ENCODE results near the gene G6PD. TPM values are rescaled to one million over a fixed set of nuclear protein-coding genes. Genes with fewer than 3 reads are reported as not detected.

The G6PD gene
- total and polyA plus RNA-seq, 10 of the 15 experiments (the other 5 are each of a cell fraction or from before 2014, with no cell fraction given): 1.6 to 62.5 (median 28.4) TPM

GRCh38 chrX:154541896-154542722 lies 4.5 kb downstream of the G6PD start:
- peaks cover 5% of the 10 kb centered on the region for H3K79me2 ChIP-seq (ENCODE audit: control insufficient read depth, insufficient read depth, low read length)
- RAD21 ChIA-PET (ENCODE audit: unreplicated experiment): interaction anchor here (0.7 kb wide), 1 partner anchor 52 kb away, joined by 4 read pairs; the partner anchor contains the start of gene SLC10A3
- CTCF ChIA-PET: interaction anchor here (1.0 to 1.6 kb wide), 2 partner anchors 15 to 298 kb away, joined by 3 to 8 read pairs; no protein-coding TSS in a partner anchor
- no TSS peak for BruUV-seq (replicated peaks)
- no peaks in the 10 kb centered on the region for H3K36me3 ChIP-seq (ENCODE audit: control insufficient read depth in 2 of 2, insufficient read depth in 2 of 2, low read length in 1 of 2)
- H2AFZ ChIP-seq (ENCODE audit: control insufficient read depth, low read depth, low read length): peak overlapping the region; percentile 23; the same call in 1 of the 2 replicates
- POLR2A ChIA-PET: interaction anchor here (0.8 kb wide), 2 partner anchors 10 to 51 kb away, joined by 3 to 5 read pairs; partner anchors contain the start of gene SLC10A3
- 46% methylated on average over 12 of the region's 12 CpGs for WGBS (ENCODE audit: insufficient coverage, insufficient replicate concordance, low lambda C conversion rate, missing lambda C conversion rate)
- H3K27me3 ChIP-seq (replicated peaks in 1 of 2; ENCODE audit: control insufficient read depth in 2 of 2, insufficient read depth in 2 of 2, low read length in 1 of 2): no peaks in the 10 kb centered on the region
- H3K9ac ChIP-seq (ENCODE audit: control insufficient read depth, insufficient read depth, low read length): peak overlapping the region; percentile 39
- SMC1A ChIA-PET (ENCODE audit: uncharacterized antibody, unreplicated experiment): interaction anchor here (1.2 kb wide), 1 partner anchor 208 kb away, joined by 5 read pairs; no protein-coding TSS in a partner anchor
- H3K4me1 ChIP-seq (ENCODE audit: control insufficient read depth, insufficient read depth, low read length): peaks cover 14% of the 10 kb centered on the region
- no peaks in the 10 kb centered on the region for H4K20me1 ChIP-seq (ENCODE audit: control insufficient read depth, insufficient read depth)
- H3K4me2 ChIP-seq (ENCODE audit: control insufficient read depth, insufficient read depth): peak overlapping the region; percentile 64; the same call in 1 of the 2 replicates
- ATAC-seq (no peak), DNase-seq (ENCODE audit: low read depth, low spot score) (no peak), FAIRE-seq (no peak)
- in situ Hi-C loops (cut with MboI): loop anchor here (10.0 to 25.0 kb wide), 2 partner anchors 293 to 405 kb away; partner anchors contain the start of genes OPN1LW and SMIM9
- intact Hi-C loops (cut with micrococcal nuclease; ENCODE audit: unreplicated experiment): no loop called here
- H3K27ac ChIP-seq (ENCODE audit: control insufficient read depth, insufficient read depth): no peak overlapping the region
- no peak overlapping the region for H3K4me3 ChIP-seq
- H3K9me3 ChIP-seq (replicated peaks; ENCODE audit: control insufficient read depth, insufficient read depth, low read length): no peaks in the 10 kb centered on the region
- TF ChIP-seq, protein P1, sequence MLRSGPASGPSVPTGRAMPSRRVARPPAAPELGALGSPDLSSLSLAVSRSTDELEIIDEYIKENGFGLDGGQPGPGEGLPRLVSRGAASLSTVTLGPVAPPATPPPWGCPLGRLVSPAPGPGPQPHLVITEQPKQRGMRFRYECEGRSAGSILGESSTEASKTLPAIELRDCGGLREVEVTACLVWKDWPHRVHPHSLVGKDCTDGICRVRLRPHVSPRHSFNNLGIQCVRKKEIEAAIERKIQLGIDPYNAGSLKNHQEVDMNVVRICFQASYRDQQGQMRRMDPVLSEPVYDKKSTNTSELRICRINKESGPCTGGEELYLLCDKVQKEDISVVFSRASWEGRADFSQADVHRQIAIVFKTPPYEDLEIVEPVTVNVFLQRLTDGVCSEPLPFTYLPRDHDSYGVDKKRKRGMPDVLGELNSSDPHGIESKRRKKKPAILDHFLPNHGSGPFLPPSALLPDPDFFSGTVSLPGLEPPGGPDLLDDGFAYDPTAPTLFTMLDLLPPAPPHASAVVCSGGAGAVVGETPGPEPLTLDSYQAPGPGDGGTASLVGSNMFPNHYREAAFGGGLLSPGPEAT (IDR thresholded peaks at IDR 0.05; ENCODE audit: low read depth): no peak
- TF ChIP-seq GABPA (IDR thresholded peaks at IDR 0.05; ENCODE audit: low read depth): no peak
- no peak for TF ChIP-seq BHLHE40 (IDR thresholded peaks at IDR 0.05; ENCODE audit: borderline replicate concordance in 1 of 2, low read depth in 2 of 2, low read length in 1 of 2)
- no peak for TF ChIP-seq CEBPZ (IDR thresholded peaks at IDR 0.05; ENCODE audit: low read depth, low read length)
- TF ChIP-seq MXI1 (IDR thresholded peaks at IDR 0.05; ENCODE audit: low read depth, low read length): no peak
- TF ChIP-seq, protein P2, sequence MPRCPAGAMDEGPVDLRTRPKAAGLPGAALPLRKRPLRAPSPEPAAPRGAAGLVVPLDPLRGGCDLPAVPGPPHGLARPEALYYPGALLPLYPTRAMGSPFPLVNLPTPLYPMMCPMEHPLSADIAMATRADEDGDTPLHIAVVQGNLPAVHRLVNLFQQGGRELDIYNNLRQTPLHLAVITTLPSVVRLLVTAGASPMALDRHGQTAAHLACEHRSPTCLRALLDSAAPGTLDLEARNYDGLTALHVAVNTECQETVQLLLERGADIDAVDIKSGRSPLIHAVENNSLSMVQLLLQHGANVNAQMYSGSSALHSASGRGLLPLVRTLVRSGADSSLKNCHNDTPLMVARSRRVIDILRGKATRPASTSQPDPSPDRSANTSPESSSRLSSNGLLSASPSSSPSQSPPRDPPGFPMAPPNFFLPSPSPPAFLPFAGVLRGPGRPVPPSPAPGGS (IDR thresholded peaks at IDR 0.05; ENCODE audit: borderline replicate concordance, insufficient read depth, low read depth, low read length, poor library complexity, severe bottlenecking): no peak
- TF ChIP-seq SMC3 (IDR thresholded peaks at IDR 0.05; ENCODE audit: borderline replicate concordance, low read length): no peak
- no peak for TF ChIP-seq HDGF (IDR thresholded peaks at IDR 0.05)
- TF ChIP-seq POLR2AphosphoS5 (IDR thresholded peaks at IDR 0.05; ENCODE audit: low read length): no peak
- TF ChIP-seq, protein P3, sequence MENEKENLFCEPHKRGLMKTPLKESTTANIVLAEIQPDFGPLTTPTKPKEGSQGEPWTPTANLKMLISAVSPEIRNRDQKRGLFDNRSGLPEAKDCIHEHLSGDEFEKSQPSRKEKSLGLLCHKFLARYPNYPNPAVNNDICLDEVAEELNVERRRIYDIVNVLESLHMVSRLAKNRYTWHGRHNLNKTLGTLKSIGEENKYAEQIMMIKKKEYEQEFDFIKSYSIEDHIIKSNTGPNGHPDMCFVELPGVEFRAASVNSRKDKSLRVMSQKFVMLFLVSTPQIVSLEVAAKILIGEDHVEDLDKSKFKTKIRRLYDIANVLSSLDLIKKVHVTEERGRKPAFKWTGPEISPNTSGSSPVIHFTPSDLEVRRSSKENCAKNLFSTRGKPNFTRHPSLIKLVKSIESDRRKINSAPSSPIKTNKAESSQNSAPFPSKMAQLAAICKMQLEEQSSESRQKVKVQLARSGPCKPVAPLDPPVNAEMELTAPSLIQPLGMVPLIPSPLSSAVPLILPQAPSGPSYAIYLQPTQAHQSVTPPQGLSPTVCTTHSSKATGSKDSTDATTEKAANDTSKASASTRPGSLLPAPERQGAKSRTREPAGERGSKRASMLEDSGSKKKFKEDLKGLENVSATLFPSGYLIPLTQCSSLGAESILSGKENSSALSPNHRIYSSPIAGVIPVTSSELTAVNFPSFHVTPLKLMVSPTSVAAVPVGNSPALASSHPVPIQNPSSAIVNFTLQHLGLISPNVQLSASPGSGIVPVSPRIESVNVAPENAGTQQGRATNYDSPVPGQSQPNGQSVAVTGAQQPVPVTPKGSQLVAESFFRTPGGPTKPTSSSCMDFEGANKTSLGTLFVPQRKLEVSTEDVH (IDR thresholded peaks at IDR 0.05; ENCODE audit: low read depth, partially characterized antibody): no peak
- no peak for TF ChIP-seq HDAC2 (IDR thresholded peaks at IDR 0.05)
